GM12878 (cell line): Measurements from ENCODE around the gene KCNE2. TPM values are rescaled to one million over a fixed set of nuclear protein-coding genes. Genes with fewer than 3 reads are reported as not detected.
A peak's percentile ranks its signal among the peaks of the same experiment; 100 is the strongest.

ENCODE experiments used
- ATAC-seq: fragments of 200-7000 bp; cut with Tn5 transposase; 3 replicates; pipeline ENCODE4 v1.9.1; 2020; ENCODE audit warnings: mild to moderate bottlenecking, moderate library complexity
- BruUV-seq: library from RNA; stranded (reverse); fragments of 400-500 nt; replicated peaks from 2 replicates; lab custom pipeline; 2021; lab: Mats Ljungman, UMichigan
- CTCF ChIA-PET: fragments of 300-600 bp; sonication (Branson Sonifier 250); formaldehyde crosslinking; extraction: SDS; loops from one replicate; lab custom pipeline; 2021; ENCODE audit warnings: inconsistent platforms; lab: Yijun Ruan, JAX
- POLR2A ChIA-PET: fragments of 350-600 bp; formaldehyde crosslinking; extraction: SDS; loops from one replicate; lab custom pipeline; 2021; ENCODE audit warnings: inconsistent platforms; lab: Charles Lee
- RAD21 ChIA-PET: fragments of 300-600 bp; sonication (Branson Sonifier 250); formaldehyde crosslinking; loops from one replicate; lab custom pipeline; 2023; ENCODE audit warnings: antibody characterized with exemption; ENCODE audit not compliant: unreplicated experiment; lab: Charles Lee
- SMC1A ChIA-PET: fragments of 300-600 bp; sonication (Branson Sonifier 250); formaldehyde crosslinking; loops from one replicate; lab custom pipeline; 2023; ENCODE audit not compliant: unreplicated experiment, uncharacterized antibody; lab: Charles Lee
- DNase-seq: peaks from one replicate; pipeline ENCODE4 v3.0.0-alpha.2; 2011; ENCODE audit warnings: low read depth, low spot score
- FAIRE-seq: peaks from 3 replicates; lab custom pipeline; 2011; peaks lifted over from hg19 to GRCh38; lab: Jason Lieb, UNC
- H2AFZ ChIP-seq: 2 replicates; pipeline ENCODE4 v1.6.0; 2011; ENCODE audit warnings: low read depth, low read length, control low read depth; ENCODE audit not compliant: control insufficient read depth
- H3K27ac ChIP-seq: 2 replicates; pipeline ENCODE4 v1.5.1; 2011; ENCODE audit warnings: control low read depth; ENCODE audit not compliant: control insufficient read depth, insufficient read depth
- H3K27me3 ChIP-seq, 2 experiments: replicated peaks in 1 of 2; 2 replicates each; pipeline versions ENCODE4 v1.6.0 to v1.6.1; 2011; ENCODE audit warnings: low read length in 1 of 2; ENCODE audit not compliant: control insufficient read depth in 2 of 2, insufficient read depth in 2 of 2
- H3K36me3 ChIP-seq, 2 experiments: 2 replicates each; pipeline ENCODE4 v1.5.1; 2011; ENCODE audit warnings: low read length in 1 of 2; ENCODE audit not compliant: control insufficient read depth in 2 of 2, insufficient read depth in 2 of 2
- H3K4me1 ChIP-seq: 2 replicates; pipeline ENCODE4 v1.6.1; 2011; ENCODE audit warnings: mild to moderate bottlenecking, low read length, moderate library complexity, mixed read lengths; ENCODE audit not compliant: control insufficient read depth, insufficient read depth
- H3K4me2 ChIP-seq: 2 replicates; pipeline ENCODE4 v1.6.0; 2011; ENCODE audit warnings: control low read depth; ENCODE audit not compliant: control insufficient read depth, insufficient read depth
- H3K4me3 ChIP-seq: fragments of 200-600 bp; sonication (generic); 2 replicates; pipeline ENCODE4 v1.5.1; 2016
- H3K79me2 ChIP-seq: 2 replicates; pipeline ENCODE4 v1.6.0; 2011; ENCODE audit warnings: low read length; ENCODE audit not compliant: control insufficient read depth, insufficient read depth
- H3K9ac ChIP-seq: 2 replicates; pipeline ENCODE4 v1.8.0; 2011; ENCODE audit warnings: low read length, control low read depth, mixed read lengths; ENCODE audit not compliant: control insufficient read depth, insufficient read depth
- H3K9me3 ChIP-seq: replicated peaks from 3 replicates; pipeline ENCODE4 v1.5.1; 2011; ENCODE audit warnings: mild to moderate bottlenecking, low read length; ENCODE audit not compliant: control insufficient read depth, insufficient read depth
- H4K20me1 ChIP-seq: 2 replicates; pipeline ENCODE4 v1.6.0; 2011; ENCODE audit not compliant: control insufficient read depth, insufficient read depth
- DPF2 ChIP-seq: fragments of 450-650 bp; IDR thresholded peaks from 2 replicates; pipeline ENCODE4 v1.6.1; 2017; ENCODE audit warnings: mild to moderate bottlenecking
- FOXM1 ChIP-seq: IDR thresholded peaks from 2 replicates; pipeline ENCODE4 v1.6.1; 2012; ENCODE audit warnings: low read depth, mild to moderate bottlenecking, inconsistent platforms, low read length, moderate library complexity
- HCFC1 ChIP-seq: fragments of 150-350 bp; IDR thresholded peaks from 2 replicates; pipeline ENCODE4 v1.6.1; 2014; ENCODE audit warnings: low read length
- POLR2A ChIP-seq: IDR thresholded peaks from 2 replicates; pipeline ENCODE4 v1.6.1; 2011; ENCODE audit warnings: low read depth, mild to moderate bottlenecking, low read length
- RAD51 ChIP-seq: fragments of 450-650 bp; IDR thresholded peaks from 2 replicates; pipeline ENCODE4 v1.6.1; 2016; ENCODE audit warnings: moderate library complexity, mild to moderate bottlenecking, inconsistent platforms
- RB1 ChIP-seq: fragments of 450-650 bp; formaldehyde crosslinking; IDR thresholded peaks from 2 replicates; pipeline ENCODE4 v1.6.1; 2017; ENCODE audit warnings: mild to moderate bottlenecking, borderline replicate concordance
- RCOR1 ChIP-seq: conservative IDR thresholded peaks from 2 replicates; pipeline ENCODE4 v1.6.1; 2012; ENCODE audit warnings: low read depth, low read length, improper control_type of control experiment
- RELA ChIP-seq: fragments of 450-650 bp; IDR thresholded peaks from 2 replicates; pipeline ENCODE4 v1.8.0; 2014; ENCODE audit warnings: borderline replicate concordance; ENCODE audit not compliant: partially characterized antibody
- SP1 ChIP-seq: IDR thresholded peaks from one replicate; pipeline ENCODE4 v1.6.1; 2011; ENCODE audit warnings: low read depth, low read length
- SUZ12 ChIP-seq: fragments of 200-600 bp; sonication (generic); IDR thresholded peaks from one replicate; pipeline ENCODE4 v1.6.1; 2018; ENCODE audit warnings: antibody characterized with exemption, mild to moderate bottlenecking; ENCODE audit not compliant: unreplicated experiment
- TCF3 ChIP-seq: IDR thresholded peaks from 2 replicates; pipeline ENCODE4 v1.6.1; 2012; ENCODE audit warnings: low read depth, mild to moderate bottlenecking, low read length, borderline replicate concordance; ENCODE audit not compliant: insufficient read depth
- YY1 ChIP-seq: IDR thresholded peaks from 2 replicates; pipeline ENCODE4 v1.6.1; 2011; ENCODE audit warnings: low read depth, mild to moderate bottlenecking, low read length
- ZNF274 ChIP-seq: IDR thresholded peaks from one replicate; pipeline ENCODE4 v1.8.0; 2011; ENCODE audit not compliant: insufficient read length, insufficient read depth
- WGBS: methylation state at CpG from one replicate; pipeline ENCODE4 v1.1.6; 2016; ENCODE audit warnings: low lambda C conversion rate; ENCODE audit not compliant: insufficient replicate concordance, insufficient coverage; ENCODE audit errors: missing lambda C conversion rate; 5-methylcytosine and 5-hydroxymethylcytosine counted together
- in situ Hi-C: fragments of 300-500 bp; cut with MboI; formaldehyde crosslinking; loops from 9 replicates; pipeline ENCODE4 v1.14.3; 2018; ENCODE audit warnings: mixed read lengths
- intact Hi-C: fragments of 100-400 bp; cut with micrococcal nuclease; formaldehyde crosslinking; loops from one replicate; pipeline ENCODE4 v1.14.2; 2022; ENCODE audit not compliant: unreplicated experiment
- polyA plus RNA-seq, 11 experiments: library from polyadenylated mRNA; depleted of rRNA in 4 of 11; unstranded in 6 of 11; stranded (reverse) in 5 of 11; fragments of >200 nt; fragmentation: Nextera tagmentation in 4 of 11; fragmentation: Illumina TruSeq in 1 of 11; extraction: Ambion mirVana in 4 of 11; extraction: Trizol in 1 of 11; gene quantifications; 1 replicate in 1 of 11; 2 replicates in 10 of 11; pipeline versions ENCODE4 v1.2.1 to v1.2.3, GENCODE V29; 2011 to 2016; ENCODE audit warnings: inconsistent platforms in 2 of 11, missing spikeins in 2 of 11, low read depth in 1 of 11
- total RNA-seq, 4 experiments: library from RNA; depleted of rRNA in 3 of 4; stranded (reverse); fragments of >200 nt in 3 of 4; fragmentation: Illumina TruSeq in 1 of 4; extraction: Trizol in 1 of 4; gene quantifications; 2 replicates each; pipeline versions ENCODE4 v1.2.1 to v1.2.3, GENCODE V29; 2013 to 2021
- TF ChIP-seq, protein P1 (sequence below): fragments of 450-650 bp; IDR thresholded peaks from 2 replicates; pipeline ENCODE4 v1.6.1; 2017; ENCODE audit warnings: low read depth, mild to moderate bottlenecking, moderate library complexity
- TF ChIP-seq, protein P2 (sequence below): fragments of 450-650 bp; IDR thresholded peaks from 2 replicates; pipeline ENCODE4 v1.6.1; 2016; ENCODE audit warnings: mild to moderate bottlenecking
- TF ChIP-seq, protein P3 (sequence below): IDR thresholded peaks from 2 replicates; pipeline ENCODE4 v1.6.1; 2011; ENCODE audit warnings: borderline replicate concordance, low read depth, mild to moderate bottlenecking, moderate library complexity, low read length; ENCODE audit not compliant: insufficient read depth, poor library complexity, severe bottlenecking
- TF ChIP-seq, protein P4 (sequence below): IDR thresholded peaks from 2 replicates; pipeline ENCODE4 v1.6.1; 2011; ENCODE audit warnings: low read depth, low read length, improper control_type of control experiment, borderline replicate concordance

The KCNE2 gene
- total and polyA plus RNA-seq, 10 of the 15 experiments (the other 5 are each of a cell fraction or from before 2014, with no cell fraction given): not detected

DNA sequence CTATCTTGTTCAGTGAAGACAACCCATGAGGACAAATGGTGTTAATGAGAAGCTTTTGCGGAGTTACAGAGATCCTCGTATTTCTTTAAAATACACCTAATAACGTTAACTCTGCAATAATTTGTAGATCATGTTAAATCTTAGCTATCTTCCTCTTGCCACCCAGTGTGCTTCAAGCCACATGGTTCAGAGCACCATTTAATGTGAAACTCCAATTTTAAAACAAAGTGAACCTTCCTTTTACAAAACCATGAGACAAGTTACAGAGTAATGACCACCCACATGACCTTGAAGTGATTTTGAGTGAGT, 1.7 kb upstream of the KCNE2 start:
- no TSS peak for BruUV-seq
- ChIA-PET SMC1A (interaction anchor here (0.6 to 1.9 kb wide), 6 partner anchors 8 to 439 kb away, joined by 3 to 6 read pairs (median 5); no protein-coding TSS in a partner anchor), RAD21 (interaction anchor here (1.0 to 1.9 kb wide), 2 partner anchors 270 to 438 kb away, joined by 3 to 11 read pairs; no protein-coding TSS in a partner anchor), POLR2A (no interaction called here), CTCF (interaction anchor here (0.5 to 4.1 kb wide), 16 partner anchors 11 to 1691 kb away, joined by 3 to 25 read pairs (median 4); no protein-coding TSS in a partner anchor)
- 28% methylated on average over 3 of the region's 3 CpGs for WGBS
- intact Hi-C loops (no loop called here), in situ Hi-C loops (no loop called here)
- Histone ChIP-seq H3K36me3 (no peaks in the 10 kb centered on the region), H3K4me1 (no peaks in the 10 kb centered on the region), H3K27ac (no peak overlapping the region), H3K9ac (no peak overlapping the region), H2AFZ (peak overlapping the region; percentile 77), H3K79me2 (no peaks in the 10 kb centered on the region), H3K4me3 (no peak overlapping the region), H3K27me3 (peaks cover 0 to 3% of the 10 kb centered on the region in 2 experiments; a peak in 1 of 4 replicates), H3K4me2 (peak overlapping the region; percentile 73; the same call in 1 of the 2 replicates), H4K20me1 (no peaks in the 10 kb centered on the region), H3K9me3 (no peaks in the 10 kb centered on the region)
- no peak for TF ChIP-seq RELA
- TF ChIP-seq, protein P1, sequence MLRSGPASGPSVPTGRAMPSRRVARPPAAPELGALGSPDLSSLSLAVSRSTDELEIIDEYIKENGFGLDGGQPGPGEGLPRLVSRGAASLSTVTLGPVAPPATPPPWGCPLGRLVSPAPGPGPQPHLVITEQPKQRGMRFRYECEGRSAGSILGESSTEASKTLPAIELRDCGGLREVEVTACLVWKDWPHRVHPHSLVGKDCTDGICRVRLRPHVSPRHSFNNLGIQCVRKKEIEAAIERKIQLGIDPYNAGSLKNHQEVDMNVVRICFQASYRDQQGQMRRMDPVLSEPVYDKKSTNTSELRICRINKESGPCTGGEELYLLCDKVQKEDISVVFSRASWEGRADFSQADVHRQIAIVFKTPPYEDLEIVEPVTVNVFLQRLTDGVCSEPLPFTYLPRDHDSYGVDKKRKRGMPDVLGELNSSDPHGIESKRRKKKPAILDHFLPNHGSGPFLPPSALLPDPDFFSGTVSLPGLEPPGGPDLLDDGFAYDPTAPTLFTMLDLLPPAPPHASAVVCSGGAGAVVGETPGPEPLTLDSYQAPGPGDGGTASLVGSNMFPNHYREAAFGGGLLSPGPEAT: no peak
- TF ChIP-seq, protein P2, sequence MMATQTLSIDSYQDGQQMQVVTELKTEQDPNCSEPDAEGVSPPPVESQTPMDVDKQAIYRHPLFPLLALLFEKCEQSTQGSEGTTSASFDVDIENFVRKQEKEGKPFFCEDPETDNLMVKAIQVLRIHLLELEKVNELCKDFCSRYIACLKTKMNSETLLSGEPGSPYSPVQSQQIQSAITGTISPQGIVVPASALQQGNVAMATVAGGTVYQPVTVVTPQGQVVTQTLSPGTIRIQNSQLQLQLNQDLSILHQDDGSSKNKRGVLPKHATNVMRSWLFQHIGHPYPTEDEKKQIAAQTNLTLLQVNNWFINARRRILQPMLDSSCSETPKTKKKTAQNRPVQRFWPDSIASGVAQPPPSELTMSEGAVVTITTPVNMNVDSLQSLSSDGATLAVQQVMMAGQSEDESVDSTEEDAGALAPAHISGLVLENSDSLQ: no peak
- no peak for TF ChIP-seq FOXM1
- no peak for TF ChIP-seq SUZ12
- TF ChIP-seq SP1: no peak
- TF ChIP-seq RB1: no peak
- no peak for TF ChIP-seq YY1
- TF ChIP-seq RAD51: no peak
- TF ChIP-seq RCOR1: no peak
- no peak for TF ChIP-seq DPF2
- TF ChIP-seq POLR2A: no peak
- TF ChIP-seq ZNF274: no peak
- TF ChIP-seq, protein P3, sequence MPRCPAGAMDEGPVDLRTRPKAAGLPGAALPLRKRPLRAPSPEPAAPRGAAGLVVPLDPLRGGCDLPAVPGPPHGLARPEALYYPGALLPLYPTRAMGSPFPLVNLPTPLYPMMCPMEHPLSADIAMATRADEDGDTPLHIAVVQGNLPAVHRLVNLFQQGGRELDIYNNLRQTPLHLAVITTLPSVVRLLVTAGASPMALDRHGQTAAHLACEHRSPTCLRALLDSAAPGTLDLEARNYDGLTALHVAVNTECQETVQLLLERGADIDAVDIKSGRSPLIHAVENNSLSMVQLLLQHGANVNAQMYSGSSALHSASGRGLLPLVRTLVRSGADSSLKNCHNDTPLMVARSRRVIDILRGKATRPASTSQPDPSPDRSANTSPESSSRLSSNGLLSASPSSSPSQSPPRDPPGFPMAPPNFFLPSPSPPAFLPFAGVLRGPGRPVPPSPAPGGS: no peak
- TF ChIP-seq TCF3: no peak
- TF ChIP-seq, protein P4, sequence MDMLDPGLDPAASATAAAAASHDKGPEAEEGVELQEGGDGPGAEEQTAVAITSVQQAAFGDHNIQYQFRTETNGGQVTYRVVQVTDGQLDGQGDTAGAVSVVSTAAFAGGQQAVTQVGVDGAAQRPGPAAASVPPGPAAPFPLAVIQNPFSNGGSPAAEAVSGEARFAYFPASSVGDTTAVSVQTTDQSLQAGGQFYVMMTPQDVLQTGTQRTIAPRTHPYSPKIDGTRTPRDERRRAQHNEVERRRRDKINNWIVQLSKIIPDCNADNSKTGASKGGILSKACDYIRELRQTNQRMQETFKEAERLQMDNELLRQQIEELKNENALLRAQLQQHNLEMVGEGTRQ: no peak
- no peak for TF ChIP-seq HCFC1
- ATAC-seq (peak; percentile 24; the same call in 2 of the 3 replicates), DNase-seq (no peak), FAIRE-seq (no peak)
